Fibroblast of the aortic adventitia (primary cell): ENCODE measurements around the gene WDR27. TPM values are rescaled to one million over a fixed set of nuclear protein-coding genes. Genes with fewer than 3 reads are reported as not detected.

Experiments used
- DNase-seq: peaks from one replicate; pipeline ENCODE4 v3.0.0-alpha.2; 2010; ENCODE audit warnings: low read depth
- H3K4me3 ChIP-seq: 2 replicates; pipeline ENCODE4 v1.5.1; 2011; ENCODE audit warnings: low read depth, mild to moderate bottlenecking, control low read depth, low read length, moderate library complexity
- total RNA-seq: library from RNA; depleted of rRNA; stranded (reverse); fragments of >200 nt; gene quantifications from 2 replicates; pipeline ENCODE4 v1.2.3, GENCODE V29; 2012; ENCODE audit warnings: low replicate concordance
- TF ChIP-seq, protein P1 (sequence below): IDR thresholded peaks from 2 replicates; pipeline ENCODE4 v1.5.1; 2011; ENCODE audit warnings: mild to moderate bottlenecking, low read length, control low read depth, inconsistent platforms; ENCODE audit not compliant: insufficient read depth

WDR27 gene
- total RNA-seq, 1 donor = 19.9 TPM

DNA sequence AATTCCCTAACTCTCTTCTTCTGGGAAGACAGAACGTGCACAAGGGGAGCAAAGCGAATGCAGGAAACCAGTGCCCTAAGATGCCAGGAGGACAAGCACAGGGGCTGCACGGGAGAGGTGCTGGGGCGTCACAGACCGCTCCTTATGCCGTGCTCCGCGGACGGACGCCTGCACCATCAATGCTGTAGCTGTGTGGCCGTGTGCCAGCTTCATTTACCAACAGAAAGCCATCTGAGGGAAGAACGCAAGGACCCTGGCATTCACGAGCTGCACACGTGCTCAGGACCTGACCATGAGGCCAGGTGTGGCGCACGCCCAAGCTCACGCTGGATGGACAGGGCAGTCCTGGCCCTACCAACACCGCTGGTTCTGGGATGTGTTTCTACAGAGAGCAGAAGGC is 35.4 kb downstream of the WDR27 start:
- DNase-seq = no peak
- TF ChIP-seq, protein P1, sequence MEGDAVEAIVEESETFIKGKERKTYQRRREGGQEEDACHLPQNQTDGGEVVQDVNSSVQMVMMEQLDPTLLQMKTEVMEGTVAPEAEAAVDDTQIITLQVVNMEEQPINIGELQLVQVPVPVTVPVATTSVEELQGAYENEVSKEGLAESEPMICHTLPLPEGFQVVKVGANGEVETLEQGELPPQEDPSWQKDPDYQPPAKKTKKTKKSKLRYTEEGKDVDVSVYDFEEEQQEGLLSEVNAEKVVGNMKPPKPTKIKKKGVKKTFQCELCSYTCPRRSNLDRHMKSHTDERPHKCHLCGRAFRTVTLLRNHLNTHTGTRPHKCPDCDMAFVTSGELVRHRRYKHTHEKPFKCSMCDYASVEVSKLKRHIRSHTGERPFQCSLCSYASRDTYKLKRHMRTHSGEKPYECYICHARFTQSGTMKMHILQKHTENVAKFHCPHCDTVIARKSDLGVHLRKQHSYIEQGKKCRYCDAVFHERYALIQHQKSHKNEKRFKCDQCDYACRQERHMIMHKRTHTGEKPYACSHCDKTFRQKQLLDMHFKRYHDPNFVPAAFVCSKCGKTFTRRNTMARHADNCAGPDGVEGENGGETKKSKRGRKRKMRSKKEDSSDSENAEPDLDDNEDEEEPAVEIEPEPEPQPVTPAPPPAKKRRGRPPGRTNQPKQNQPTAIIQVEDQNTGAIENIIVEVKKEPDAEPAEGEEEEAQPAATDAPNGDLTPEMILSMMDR = no peak
- H3K4me3 ChIP-seq = no peak overlapping the region

DNA sequence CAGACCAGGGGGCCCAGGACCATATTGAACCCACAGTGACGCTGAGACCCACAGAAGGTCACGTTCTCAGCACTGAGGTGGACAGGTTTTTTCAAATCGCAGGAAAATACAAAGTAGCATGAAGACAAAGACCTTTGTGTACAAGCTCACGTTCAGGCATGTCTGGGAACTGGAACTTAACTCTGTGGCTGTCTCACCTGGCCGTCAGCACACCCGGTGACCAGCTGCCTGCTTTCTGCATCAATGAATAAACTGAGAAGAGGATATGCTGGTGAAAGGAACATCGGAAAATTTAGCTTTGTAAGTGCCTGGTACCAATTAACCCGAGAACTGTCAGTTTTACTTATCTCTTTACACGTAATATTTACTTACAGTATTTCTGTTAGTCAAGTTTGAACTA is 36.5 kb downstream of the WDR27 start:
- no peak for DNase-seq
- TF ChIP-seq, protein P1 = no peak
- no peak overlapping the region for H3K4me3 ChIP-seq

DNA sequence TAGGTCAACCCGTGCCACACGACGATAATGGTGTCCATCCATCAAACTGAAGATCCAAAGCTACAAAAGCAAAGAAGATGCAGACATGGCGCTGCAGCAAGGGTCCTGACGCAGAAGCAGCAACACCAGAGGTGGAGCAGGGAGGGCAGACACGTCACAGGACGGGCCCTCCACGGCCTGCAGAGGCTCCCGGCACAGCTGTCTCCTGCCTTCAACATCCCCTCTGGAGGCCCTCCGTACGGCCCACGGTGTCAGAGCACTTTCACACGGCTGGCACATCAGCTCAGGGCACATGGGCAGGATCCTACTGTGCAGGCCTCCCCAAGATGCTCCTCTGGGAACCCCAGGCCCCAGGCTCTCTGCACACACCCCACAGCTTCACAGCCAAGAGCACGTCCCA is 37.6 kb downstream of the WDR27 start:
- H3K4me3 ChIP-seq = no peak overlapping the region
- TF ChIP-seq, protein P1 = no peak
- DNase-seq = no peak

DNA sequence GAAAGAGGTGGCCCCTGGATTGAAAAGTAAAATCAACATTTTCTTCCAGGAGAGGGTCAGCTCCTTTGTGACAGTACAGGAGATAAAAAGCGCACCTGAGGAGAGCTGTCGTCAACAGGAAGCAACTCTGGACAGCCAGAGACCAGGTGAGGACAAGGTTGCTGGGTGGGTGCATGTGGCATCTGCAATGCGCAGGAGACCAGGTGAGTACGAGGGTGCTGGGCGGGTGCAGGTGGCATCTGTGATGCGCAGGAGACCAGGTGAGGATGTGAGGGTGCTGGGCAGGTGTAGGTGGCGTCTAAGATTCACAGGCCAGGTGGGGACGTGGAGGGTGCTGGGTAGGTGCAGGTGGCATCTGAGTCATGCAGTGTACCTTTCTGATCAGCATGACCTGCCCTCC is 38.4 kb downstream of the WDR27 start:
- TF ChIP-seq, protein P1 = no peak
- DNase-seq = no peak
- H3K4me3 ChIP-seq = no peak overlapping the region

DNA sequence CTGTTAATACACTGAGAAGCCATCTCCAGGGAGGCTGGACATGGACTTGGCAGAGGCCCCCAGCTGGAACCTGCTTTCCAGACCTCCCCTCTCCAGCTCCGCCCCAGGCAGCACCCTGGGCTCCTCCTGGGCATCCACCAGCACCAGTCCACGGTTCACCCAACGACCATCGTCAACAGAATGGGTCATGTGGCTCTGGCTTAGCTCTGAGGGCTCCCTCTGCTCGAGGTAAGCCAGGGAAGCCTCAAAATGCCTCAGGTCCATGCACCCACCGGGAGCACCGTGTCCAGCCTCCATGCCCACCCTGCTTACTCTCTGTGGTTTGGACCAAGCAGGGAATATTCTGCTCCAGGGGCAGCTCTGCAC is 40.5 kb downstream of the WDR27 start:
- DNase-seq = no peak
- no peak overlapping the region for H3K4me3 ChIP-seq
- TF ChIP-seq, protein P1 = no peak

DNA sequence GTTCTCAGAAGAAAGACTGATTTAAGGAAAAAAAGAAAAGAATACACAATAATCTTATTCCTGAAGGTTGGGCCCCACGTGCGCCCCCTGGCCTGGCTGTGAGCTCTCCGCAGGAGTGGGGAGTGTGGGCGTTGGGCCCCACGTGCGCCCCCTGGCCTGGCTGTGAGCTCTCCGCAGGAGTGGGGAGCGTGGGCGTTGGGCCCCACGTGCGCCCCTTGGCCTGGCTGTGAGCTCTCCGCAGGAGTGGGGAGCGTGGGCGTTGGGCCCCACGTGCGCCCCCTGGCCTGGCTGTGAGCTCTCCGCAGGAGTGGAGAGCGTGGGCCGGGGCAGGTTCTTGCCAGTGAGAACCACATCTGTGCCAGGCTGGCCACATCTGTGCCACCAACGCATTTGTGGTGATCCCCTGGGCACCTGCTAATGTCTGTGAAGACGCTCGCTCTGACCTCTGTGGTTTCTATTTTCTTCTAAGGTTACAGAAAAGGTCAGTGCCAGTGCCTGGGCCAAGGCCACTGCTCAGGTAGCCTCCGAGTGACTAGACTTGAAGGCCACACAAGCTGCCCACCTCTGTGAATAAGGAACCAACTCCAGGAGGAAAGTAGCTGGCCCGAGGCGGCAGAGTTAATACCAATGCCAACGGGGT is 41.0 kb downstream of the WDR27 start:
- H3K4me3 ChIP-seq = no peak overlapping the region
- DNase-seq = no peak
- TF ChIP-seq, protein P1 = no peak

DNA sequence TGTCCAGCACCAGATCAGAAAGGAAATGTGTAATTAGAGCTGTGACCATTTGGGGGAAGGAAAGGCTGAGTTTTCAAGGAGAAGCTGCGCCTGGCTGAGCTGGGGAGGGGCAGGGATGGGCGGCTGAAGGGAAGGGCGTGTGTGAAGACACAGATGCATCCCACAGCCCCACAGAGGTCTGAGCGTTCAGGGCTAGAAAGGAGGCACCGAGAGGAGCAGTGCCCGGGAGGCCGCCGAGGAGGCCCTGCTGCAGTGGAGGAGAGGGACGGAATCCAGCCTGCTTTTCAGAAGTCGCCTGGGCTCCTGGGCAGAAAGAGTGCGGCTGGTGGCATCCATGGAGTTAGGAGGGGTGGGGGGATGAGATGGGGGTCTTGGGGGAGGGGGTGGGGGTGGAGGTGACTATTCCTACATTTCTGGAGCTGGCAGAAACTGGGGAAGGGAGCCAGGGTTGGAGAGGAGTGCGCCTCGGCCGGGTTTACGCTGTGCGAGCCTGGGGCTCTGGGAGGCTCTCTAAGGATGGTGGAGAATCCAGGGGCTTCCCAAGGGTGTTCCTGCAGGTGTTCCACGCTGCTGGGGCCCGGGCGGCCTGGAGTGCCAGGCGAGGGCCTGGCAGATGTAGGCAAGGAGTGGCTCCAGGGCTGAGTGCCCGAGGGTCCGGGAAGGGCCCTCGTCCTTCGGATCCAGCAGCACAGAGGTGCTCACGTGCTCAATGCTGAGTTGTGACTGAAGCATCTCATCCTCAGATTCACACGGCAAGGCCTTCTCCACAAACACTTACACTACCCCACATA is 41.8 kb downstream of the WDR27 start:
- no peak overlapping the region for H3K4me3 ChIP-seq
- TF ChIP-seq, protein P1 = no peak
- no peak for DNase-seq
